A549 (cell line): Measurements from ENCODE around the gene CLIP2.

Experiments used
- JUNB ChIP-seq: fragments of >200 bp; sonication (Bioruptor Twin); formaldehyde crosslinking; IDR thresholded peaks from 2 replicates; pipeline ENCODE4 v1.6.1; 2016
- RNF2 ChIP-seq: fragments of 200-600 bp; sonication (generic); IDR thresholded peaks from 2 replicates; pipeline ENCODE4 v1.6.1; 2016; ENCODE audit warnings: low read depth, mild to moderate bottlenecking, antibody characterized with exemption, moderate library complexity, borderline replicate concordance

DNA sequence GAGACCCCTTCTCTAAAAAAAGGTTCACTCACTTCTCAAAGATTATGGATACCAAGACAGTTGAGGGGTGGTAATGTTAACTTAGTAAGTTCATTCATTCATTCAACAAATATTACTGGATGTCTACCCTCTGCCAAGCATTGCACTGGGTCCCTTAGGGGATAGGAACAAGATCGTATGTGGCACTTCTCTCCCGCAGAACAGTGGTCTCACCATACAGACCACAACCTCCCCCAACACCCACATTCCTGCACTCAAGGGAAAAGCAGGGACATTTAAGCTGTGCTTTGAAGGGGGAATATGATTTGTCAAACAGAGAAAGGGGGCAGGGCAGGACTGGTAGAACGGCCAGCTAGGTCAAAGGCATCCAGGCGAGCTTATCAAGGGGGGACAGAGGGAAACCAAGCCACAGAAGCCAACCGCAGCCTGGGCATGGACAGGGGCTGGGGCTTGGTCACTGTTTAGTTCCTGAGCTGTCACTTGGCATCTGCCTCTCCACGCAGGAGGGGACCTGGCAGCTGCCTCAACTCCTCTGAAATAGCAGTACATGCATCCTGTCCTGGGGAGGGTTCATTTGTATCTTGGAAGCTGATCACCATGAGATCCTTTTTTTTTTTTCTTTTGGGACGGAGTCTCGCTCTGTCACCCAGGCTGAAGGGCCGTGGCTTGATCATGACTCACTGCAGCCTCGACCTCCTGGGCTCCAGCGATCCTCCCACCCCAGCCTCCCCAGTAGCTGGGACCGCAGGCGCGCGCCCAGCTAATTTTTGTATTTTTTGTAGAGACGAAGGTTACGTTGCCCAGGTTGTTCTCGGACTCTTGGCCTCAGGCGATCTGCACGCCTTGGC, 949 bp upstream of the CLIP2 start:
- TF ChIP-seq RNF2: no peak
- no peak for TF ChIP-seq JUNB
